IMR-90 (cell line): ENCODE results near the gene PSAP. TPM values are rescaled to one million over a fixed set of nuclear protein-coding genes. Genes with fewer than 3 reads are reported as not detected.
A peak's percentile ranks its signal among the peaks of the same experiment; 100 is the strongest.

Source experiments
- ATAC-seq: fragments of 200-7000 bp; cut with Tn5 transposase; 2 replicates; pipeline ENCODE4 v1.9.1; 2020; ENCODE audit warnings: low read depth, mild to moderate bottlenecking, moderate library complexity
- BruUV-seq: library from RNA; stranded (reverse); fragments of 400-500 nt; replicated peaks from 2 replicates; lab custom pipeline; 2021; lab: Mats Ljungman, UMichigan
- CTCF ChIA-PET: fragments of 300-600 bp; formaldehyde crosslinking; extraction: SDS; loops from one replicate; lab custom pipeline; 2021; ENCODE audit warnings: antibody characterized with exemption; lab: Yijun Ruan, JAX
- POLR2A ChIA-PET: fragments of 300-600 bp; sonication (Branson Sonifier 250); formaldehyde crosslinking; loops from one replicate; lab custom pipeline; 2022; ENCODE audit warnings: antibody characterized with exemption; ENCODE audit not compliant: unreplicated experiment; lab: Charles Lee
- DNase-seq: peaks from one replicate; pipeline ENCODE4 v3.0.0; 2013
- H2AFZ ChIP-seq: replicated peaks from 2 replicates; pipeline ENCODE3; 2013; ENCODE audit warnings: low read length, mild to moderate bottlenecking; ENCODE audit not compliant: poor library complexity
- H2AK5ac ChIP-seq: 2 replicates; pipeline ENCODE4 v1.6.1; 2013; ENCODE audit warnings: low read depth, low read length, inconsistent platforms
- H2AK9ac ChIP-seq: replicated peaks from 2 replicates; pipeline ENCODE3; 2013; ENCODE audit warnings: mild to moderate bottlenecking, low read depth, low read length, moderate library complexity; ENCODE audit not compliant: poor library complexity
- H2BK120ac ChIP-seq: 2 replicates; pipeline ENCODE4 v1.6.1; 2013; ENCODE audit warnings: low read depth, low read length, inconsistent platforms
- H2BK15ac ChIP-seq: 3 replicates; pipeline ENCODE4 v1.6.1; 2013; ENCODE audit warnings: low read depth, low read length, inconsistent platforms
- H2BK20ac ChIP-seq: 2 replicates; pipeline ENCODE4 v1.6.1; 2013; ENCODE audit warnings: low read depth, mild to moderate bottlenecking, inconsistent platforms, low read length, moderate library complexity
- H2BK5ac ChIP-seq: 2 replicates; pipeline ENCODE4 v1.6.1; 2013; ENCODE audit warnings: mild to moderate bottlenecking, low read depth, low read length, inconsistent platforms; ENCODE audit not compliant: poor library complexity, severe bottlenecking
- H3K14ac ChIP-seq: replicated peaks from 2 replicates; pipeline ENCODE4 v1.6.1; 2013; ENCODE audit warnings: low read depth, low read length, inconsistent platforms
- H3K18ac ChIP-seq: 2 replicates; pipeline ENCODE4 v1.6.1; 2013; ENCODE audit warnings: low read depth, low read length, control low read depth
- H3K23ac ChIP-seq: 2 replicates; pipeline ENCODE4 v1.6.1; 2013; ENCODE audit warnings: low read depth, low read length, inconsistent platforms
- H3K27ac ChIP-seq: 2 replicates; pipeline ENCODE4 v1.5.1; 2013; ENCODE audit warnings: mild to moderate bottlenecking, control low read depth, low read length; ENCODE audit not compliant: insufficient read depth
- H3K27me3 ChIP-seq: 2 replicates; pipeline ENCODE4 v1.6.1; 2013; ENCODE audit warnings: low read length; ENCODE audit not compliant: control insufficient read depth, insufficient read depth
- H3K36me3 ChIP-seq: 2 replicates; pipeline ENCODE4 v1.6.1; 2013; ENCODE audit warnings: low read length, mixed read lengths; ENCODE audit not compliant: control insufficient read depth, insufficient read depth
- H3K4ac ChIP-seq: 2 replicates; pipeline ENCODE4 v1.6.1; 2013; ENCODE audit warnings: low read depth, low read length, inconsistent platforms
- H3K4me1 ChIP-seq: 2 replicates; pipeline ENCODE4 v1.6.1; 2013; ENCODE audit warnings: low read length, mixed read lengths; ENCODE audit not compliant: control insufficient read depth, insufficient read depth
- H3K4me2 ChIP-seq: 2 replicates; pipeline ENCODE4 v1.6.1; 2013; ENCODE audit warnings: low read depth, mild to moderate bottlenecking, control low read depth, low read length, moderate library complexity
- H3K4me3 ChIP-seq: 2 replicates; pipeline ENCODE4 v1.5.1; 2013; ENCODE audit warnings: low read depth, mild to moderate bottlenecking, control low read depth, low read length, moderate library complexity; ENCODE audit not compliant: insufficient read depth
- H3K56ac ChIP-seq: 2 replicates; pipeline ENCODE4 v1.6.1; 2013; ENCODE audit warnings: low read length, inconsistent platforms; ENCODE audit not compliant: insufficient read depth; ENCODE audit errors: extremely low read depth
- H3K79me1 ChIP-seq, 2 experiments: 2 replicates each; pipeline ENCODE4 v1.6.1; 2013; ENCODE audit warnings: low read length in 2 of 2, inconsistent platforms in 1 of 2, low read depth in 1 of 2
- H3K9ac ChIP-seq: 2 replicates; pipeline ENCODE4 v1.6.1; 2013; ENCODE audit warnings: low read depth, low read length, control low read depth
- H3K9me1 ChIP-seq: 2 replicates; pipeline ENCODE4 v1.6.1; 2013; ENCODE audit warnings: low read length, inconsistent platforms; ENCODE audit not compliant: insufficient read depth
- H3K9me3 ChIP-seq: 2 replicates; pipeline ENCODE4 v1.6.1; 2013; ENCODE audit warnings: low read length; ENCODE audit not compliant: control insufficient read depth, insufficient read depth
- H4K20me1 ChIP-seq: 2 replicates; pipeline ENCODE4 v1.6.1; 2013; ENCODE audit warnings: low read length, inconsistent platforms; ENCODE audit not compliant: insufficient read depth
- H4K5ac ChIP-seq: 2 replicates; pipeline ENCODE4 v1.6.1; 2013; ENCODE audit warnings: mild to moderate bottlenecking, low read depth, low read length, control low read depth
- H4K8ac ChIP-seq, 2 experiments: 2 replicates each; pipeline ENCODE4 v1.6.1; 2013; ENCODE audit warnings: low read depth in 2 of 2, low read length in 2 of 2, control low read depth in 1 of 2, inconsistent platforms in 1 of 2
- H4K91ac ChIP-seq: 2 replicates; pipeline ENCODE4 v1.6.1; 2013; ENCODE audit warnings: low read depth, low read length, inconsistent platforms; ENCODE audit not compliant: insufficient read depth
- BHLHE40 ChIP-seq: fragments of 150-350 bp; IDR thresholded peaks from 2 replicates; pipeline ENCODE4 v1.6.1; 2016; ENCODE audit warnings: mild to moderate bottlenecking, low read depth, low read length
- CEBPB ChIP-seq: IDR thresholded peaks from 2 replicates; pipeline ENCODE4 v1.6.1; 2012; ENCODE audit warnings: low read depth, low read length, improper control_type of control experiment
- CTCF ChIP-seq: conservative IDR thresholded peaks from 2 replicates; pipeline ENCODE4 v1.5.1; 2012; ENCODE audit warnings: mild to moderate bottlenecking, low read depth, low read length, improper control_type of control experiment
- MAFK ChIP-seq: IDR thresholded peaks from 2 replicates; pipeline ENCODE4 v1.6.1; 2012; ENCODE audit warnings: low read depth, low read length, improper control_type of control experiment
- MAZ ChIP-seq: IDR thresholded peaks from 2 replicates; pipeline ENCODE4 v1.6.1; 2012; ENCODE audit warnings: low read depth, mild to moderate bottlenecking, low read length, improper control_type of control experiment, moderate library complexity, borderline replicate concordance
- NFE2L2 ChIP-seq: fragments of 150-350 bp; IDR thresholded peaks from 2 replicates; pipeline ENCODE4 v1.6.1; 2016; ENCODE audit warnings: low read depth, mild to moderate bottlenecking, low read length
- RAD21 ChIP-seq: IDR thresholded peaks from 2 replicates; pipeline ENCODE4 v1.6.1; 2012; ENCODE audit warnings: low read length, improper control_type of control experiment
- RCOR1 ChIP-seq: IDR thresholded peaks from 2 replicates; pipeline ENCODE4 v1.6.1; 2012; ENCODE audit warnings: mild to moderate bottlenecking, low read length, improper control_type of control experiment; ENCODE audit not compliant: insufficient replicate concordance
- RFX5 ChIP-seq: IDR thresholded peaks from 2 replicates; pipeline ENCODE4 v1.8.0; 2012; ENCODE audit warnings: low read depth, mild to moderate bottlenecking, low read length, moderate library complexity
- USF2 ChIP-seq: fragments of 150-350 bp; IDR thresholded peaks from 2 replicates; pipeline ENCODE4 v1.6.1; 2017; ENCODE audit warnings: mild to moderate bottlenecking, antibody characterized with exemption, low read length, low read depth
- WGBS, 2 experiments: methylation state at CpG; one replicate each; pipeline versions ENCODE4 v1.1.5 to v1.1.7; 2013; ENCODE audit warnings: missing lambda C conversion rate in 2 of 2; ENCODE audit not compliant: insufficient read length in 1 of 2; ENCODE audit errors: extremely low coverage in 2 of 2; 5-methylcytosine and 5-hydroxymethylcytosine counted together
- dilution Hi-C: fragments of 300-500 bp; cut with HindIII; formaldehyde crosslinking; loops from one replicate; pipeline ENCODE4 v1.14.3; 2018; ENCODE audit warnings: low sequenced_read_pairs; ENCODE audit not compliant: unreplicated experiment
- in situ Hi-C: fragments of 300-500 bp; cut with MboI; formaldehyde crosslinking; loops from 3 replicates; pipeline ENCODE4 v1.14.3; 2019; ENCODE audit warnings: low sequenced_read_pairs, inconsistent platforms, mixed read lengths
- intact Hi-C: fragments of 100-400 bp; cut with micrococcal nuclease; formaldehyde crosslinking; loops from 2 replicates; pipeline ENCODE4 v1.10.0; 2022
- polyA plus RNA-seq, 3 experiments: library from polyadenylated mRNA; depleted of rRNA; stranded (reverse); fragments of >200 nt; gene quantifications; 2 replicates each; pipeline ENCODE4 v1.2.3, GENCODE V29; 2012; ENCODE audit warnings: low replicate concordance in 1 of 3
- total RNA-seq: library from RNA; depleted of rRNA; stranded (reverse); fragments of >200 nt; gene quantifications from 2 replicates; pipeline ENCODE4 v1.2.3, GENCODE V29; 2012

PSAP gene
- total and polyA plus RNA-seq, 2 of the 4 experiments (the other 2 are of a cell fraction): 216 to 876 TPM

- H4K20me1 ChIP-seq: peaks cover 19% of the 10 kb centered on the region
- no peak overlapping the region for H4K5ac ChIP-seq
- H3K79me1 ChIP-seq: peaks cover 4 to 11% of the 10 kb centered on the region in 2 experiments; a peak in 3 of 4 replicates
- no peaks in the 10 kb centered on the region for H3K4me1 ChIP-seq
- no peak overlapping the region for H3K56ac ChIP-seq
- H2BK15ac ChIP-seq: no peak overlapping the region
- no peak overlapping the region for H3K23ac ChIP-seq
- H3K9me1 ChIP-seq: peaks cover 3% of the 10 kb centered on the region; the same call in 1 of the 2 replicates
- no peaks in the 10 kb centered on the region for H3K9me3 ChIP-seq
- H2BK20ac ChIP-seq: no peak overlapping the region
- in situ Hi-C loops: no loop called here
- H4K91ac ChIP-seq: no peak overlapping the region
- DNase-seq (peak; percentile 49), ATAC-seq (no peak)
- peaks cover 72% of the 10 kb centered on the region for H3K36me3 ChIP-seq
- CTCF ChIA-PET: interaction anchor here (1.3 kb wide), 1 partner anchor 74 kb away, joined by 6 read pairs; no protein-coding TSS in a partner anchor
- no peak overlapping the region for H3K18ac ChIP-seq
- H3K9ac ChIP-seq: no peak overlapping the region
- H2BK120ac ChIP-seq: no peak overlapping the region
- H2AFZ ChIP-seq: no peak overlapping the region
- H2AK9ac ChIP-seq: no peak overlapping the region
- H3K4me3 ChIP-seq: no peak overlapping the region
- POLR2A ChIA-PET: no interaction called here
- no peak overlapping the region for H3K27ac ChIP-seq
- BruUV-seq: no TSS peak
- dilution Hi-C loops: no loop called here
- H2AK5ac ChIP-seq: no peak overlapping the region
- H3K14ac ChIP-seq: no peak overlapping the region
- 80% methylated on average over 3 of the region's 9 CpGs; no CpG with 5 or more reads in 1 of the 2 experiments for WGBS, 2 experiments
- no peak for TF ChIP-seq NFE2L2
- no peak for TF ChIP-seq CEBPB
- TF ChIP-seq BHLHE40: no peak
- TF ChIP-seq MAZ: no peak
- TF ChIP-seq USF2: no peak
- no peak for TF ChIP-seq MAFK
- no peak for TF ChIP-seq RAD21
- no peak for TF ChIP-seq CTCF
- TF ChIP-seq RCOR1: no peak
- TF ChIP-seq RFX5: no peak
- H3K4me2 ChIP-seq: no peak overlapping the region
- intact Hi-C loops: no loop called here
- no peak overlapping the region for H2BK5ac ChIP-seq
- no peaks in the 10 kb centered on the region for H3K27me3 ChIP-seq
- H4K8ac ChIP-seq: no peak overlapping the region
- no peak overlapping the region for H3K4ac ChIP-seq
Observed at GRCh38 chr10:71821909-71822763, 28.9 kb downstream of the PSAP start.
